HCT116 (cell line): Measurements from ENCODE around the gene DMAC2. TPM values are rescaled to one million over a fixed set of nuclear protein-coding genes. Genes with fewer than 3 reads are reported as not detected.

Experiments
- ATAC-seq: fragments of 200-7000 bp; cut with Tn5 transposase; 2 replicates; pipeline ENCODE4 v1.9.1; 2020; ENCODE audit warnings: mild to moderate bottlenecking, moderate library complexity
- BruUV-seq: library from RNA; stranded (reverse); fragments of 400-500 nt; replicated peaks from 2 replicates; lab custom pipeline; 2021; lab: Mats Ljungman, UMichigan
- CTCF ChIA-PET: fragments of 300-600 bp; sonication (Branson Sonifier 250); formaldehyde crosslinking; loops from one replicate; lab custom pipeline; 2021; ENCODE audit warnings: antibody characterized with exemption; lab: Charles Lee
- POLR2A ChIA-PET: fragments of 300-600, 350-600 bp; sonication (Branson Sonifier 250); formaldehyde crosslinking; loops from one replicate; lab custom pipeline; 2021; ENCODE audit warnings: antibody characterized with exemption; lab: Charles Lee
- RAD21 ChIA-PET, 2 experiments: fragments of 300-600 bp; sonication (Branson Sonifier 250); formaldehyde crosslinking; loops; one replicate each; lab custom pipeline; 2023; ENCODE audit warnings: low total read pairs in 2 of 2; ENCODE audit not compliant: uncharacterized antibody in 2 of 2, unreplicated experiment in 2 of 2, low non-redundant PET in 1 of 2; lab: Charles Lee
- DNase-seq: peaks from one replicate; pipeline ENCODE4 v3.0.0-alpha.2; 2010; ENCODE audit warnings: low read depth, low spot score
- H2AFZ ChIP-seq: fragments of 200-600 bp; shearing (Covaris generic), sonication (generic); 2 replicates; pipeline ENCODE4 v1.6.1; 2017; ENCODE audit warnings: low read depth, mixed run types, mixed read lengths, antibody characterized with exemption, low read length; ENCODE audit not compliant: poor library complexity, severe bottlenecking
- H3K27ac ChIP-seq: 2 replicates; pipeline ENCODE4 v1.5.1; 2012; ENCODE audit warnings: low read depth, low read length
- H3K27me3 ChIP-seq: fragments of 200-600 bp; sonication (generic); 2 replicates; pipeline ENCODE4 v1.6.1; 2016; ENCODE audit warnings: mixed run types, low read length, mixed read lengths; ENCODE audit not compliant: insufficient read depth
- H3K36me3 ChIP-seq, 2 experiments: fragments of 200-500 bp in 1 of 2; fragments of 200-600 bp in 1 of 2; sonication (Bioruptor generic) in 1 of 2; sonication (generic) in 1 of 2; 2 replicates each; pipeline versions ENCODE4 v1.5.1 to v1.6.1; 2014 to 2016; ENCODE audit warnings: low read length in 2 of 2, inconsistent platforms in 1 of 2, mixed read lengths in 1 of 2, mixed run types in 1 of 2; ENCODE audit not compliant: insufficient read depth in 2 of 2, control insufficient read depth in 1 of 2
- H3K4me1 ChIP-seq, 2 experiments: fragments of 200-600 bp in 1 of 2; sonication (generic) in 1 of 2; 2 replicates each; pipeline versions ENCODE4 v1.5.1 to v1.6.1; 2012 to 2017; ENCODE audit warnings: low read length in 2 of 2, inconsistent platforms in 1 of 2, mild to moderate bottlenecking in 1 of 2, mixed read lengths in 1 of 2, mixed run types in 1 of 2, moderate library complexity in 1 of 2; ENCODE audit not compliant: insufficient read depth in 2 of 2, control insufficient read depth in 1 of 2
- H3K4me2 ChIP-seq: fragments of 200-600 bp; sonication (generic); 2 replicates; pipeline ENCODE4 v1.6.1; 2017; ENCODE audit warnings: mixed run types, low read length, mixed read lengths
- H3K4me3 ChIP-seq, 2 experiments: fragments of 200-600 bp in 1 of 2; sonication (generic) in 1 of 2; replicated peaks in 1 of 2; 2 replicates each; pipeline ENCODE4 v1.5.1; 2011 to 2016; ENCODE audit warnings: low read length in 2 of 2, control low read depth in 1 of 2, low read depth in 1 of 2, mild to moderate bottlenecking in 1 of 2, mixed read lengths in 1 of 2, mixed run types in 1 of 2
- H3K79me2 ChIP-seq: fragments of 200-600 bp; sonication (generic); 2 replicates; pipeline ENCODE4 v1.6.1; 2017; ENCODE audit warnings: mild to moderate bottlenecking, mixed run types, low read length, moderate library complexity, mixed read lengths; ENCODE audit not compliant: insufficient read depth
- H3K9ac ChIP-seq: fragments of 200-600 bp; sonication (generic); 2 replicates; pipeline ENCODE4 v1.6.1; 2016; ENCODE audit warnings: low read length, mixed read lengths
- H3K9me2 ChIP-seq: fragments of 200-600 bp; sonication (generic), shearing (Covaris generic); 2 replicates; pipeline ENCODE4 v1.6.1; 2017; ENCODE audit warnings: mixed run types, mild to moderate bottlenecking, moderate library complexity; ENCODE audit not compliant: insufficient read depth
- H3K9me3 ChIP-seq, 2 experiments: fragments of 200-500 bp in 1 of 2; fragments of 200-600 bp in 1 of 2; sonication (Bioruptor generic) in 1 of 2; sonication (generic) in 1 of 2; 2 replicates each; pipeline ENCODE4 v1.6.1; 2014 to 2017; ENCODE audit warnings: low read length in 2 of 2, mixed read lengths in 2 of 2, inconsistent platforms in 1 of 2, low read depth in 1 of 2, mild to moderate bottlenecking in 1 of 2, mixed run types in 1 of 2, moderate library complexity in 1 of 2; ENCODE audit not compliant: control insufficient read depth in 1 of 2, insufficient read depth in 1 of 2
- H4K20me1 ChIP-seq: fragments of 200-600 bp; sonication (generic), shearing (Covaris generic); 2 replicates; pipeline ENCODE4 v1.6.1; 2017; ENCODE audit warnings: mixed run types, mild to moderate bottlenecking, moderate library complexity; ENCODE audit not compliant: insufficient read depth
- EGR1 ChIP-seq: IDR thresholded peaks from 2 replicates; pipeline ENCODE4 v1.6.1; 2012; ENCODE audit warnings: low read depth
- ELF1 ChIP-seq: IDR thresholded peaks from 2 replicates; pipeline ENCODE4 v1.6.1; 2012; ENCODE audit warnings: low read depth, borderline replicate concordance
- EZH2 ChIP-seq: fragments of 200-600 bp; sonication (generic); IDR thresholded peaks from 2 replicates; pipeline ENCODE4 v1.6.1; 2017; ENCODE audit warnings: antibody characterized with exemption, mixed run types
- FOSL1 ChIP-seq: IDR thresholded peaks from 2 replicates; pipeline ENCODE4 v1.6.1; 2012; ENCODE audit warnings: low read depth
- JUND ChIP-seq: IDR thresholded peaks from 2 replicates; pipeline ENCODE4 v1.6.1; 2012
- POLR2A ChIP-seq: IDR thresholded peaks from 2 replicates; pipeline ENCODE4 v1.7.0; 2011; ENCODE audit warnings: borderline replicate concordance; ENCODE audit not compliant: insufficient read depth, insufficient read length; ENCODE audit errors: extremely low read depth
- RAD21 ChIP-seq: IDR thresholded peaks from 2 replicates; pipeline ENCODE4 v1.6.1; 2012; ENCODE audit warnings: low read depth, mild to moderate bottlenecking
- SIN3A ChIP-seq: IDR thresholded peaks from 2 replicates; pipeline ENCODE4 v1.6.1; 2012; ENCODE audit warnings: low read depth
- TCF7L2 ChIP-seq: IDR thresholded peaks from 2 replicates; pipeline ENCODE4 v1.7.0; 2011; ENCODE audit warnings: borderline replicate concordance, inconsistent platforms; ENCODE audit not compliant: insufficient read depth, insufficient read length; ENCODE audit errors: extremely low read depth
- ZFX ChIP-seq: fragments of 450-650 bp; IDR thresholded peaks from 2 replicates; pipeline ENCODE4 v1.6.1; 2017
- ZNF274 ChIP-seq: fragments of 200-500 bp; sonication (Bioruptor generic); IDR thresholded peaks from 2 replicates; pipeline ENCODE4 v1.6.1; 2014; ENCODE audit warnings: mild to moderate bottlenecking, low read depth, low read length, inconsistent platforms
- intact Hi-C: fragments of 100-400 bp; cut with micrococcal nuclease; formaldehyde crosslinking; loops from 2 replicates; pipeline ENCODE4 v1.10.0; 2022
- total RNA-seq: library from RNA; stranded (reverse); gene quantifications from one replicate; pipeline ENCODE4 v1.2.1, GENCODE V29; 2021; ENCODE audit not compliant: unreplicated experiment
- TF ChIP-seq, protein P1 (sequence below): IDR thresholded peaks from 2 replicates; pipeline ENCODE4 v1.6.1; 2012
- TF ChIP-seq, protein P2 (sequence below): IDR thresholded peaks from 2 replicates; pipeline ENCODE4 v1.6.1; 2012
- TF ChIP-seq, protein P3 (sequence below): IDR thresholded peaks from 2 replicates; pipeline ENCODE4 v1.6.1; 2011; ENCODE audit warnings: mild to moderate bottlenecking, low read length, moderate library complexity; ENCODE audit not compliant: insufficient replicate concordance; ENCODE audit errors: extremely low read depth

Gene DMAC2
- total RNA-seq, 1 experiment from 2014 or later, result 65.6 TPM

DNA sequence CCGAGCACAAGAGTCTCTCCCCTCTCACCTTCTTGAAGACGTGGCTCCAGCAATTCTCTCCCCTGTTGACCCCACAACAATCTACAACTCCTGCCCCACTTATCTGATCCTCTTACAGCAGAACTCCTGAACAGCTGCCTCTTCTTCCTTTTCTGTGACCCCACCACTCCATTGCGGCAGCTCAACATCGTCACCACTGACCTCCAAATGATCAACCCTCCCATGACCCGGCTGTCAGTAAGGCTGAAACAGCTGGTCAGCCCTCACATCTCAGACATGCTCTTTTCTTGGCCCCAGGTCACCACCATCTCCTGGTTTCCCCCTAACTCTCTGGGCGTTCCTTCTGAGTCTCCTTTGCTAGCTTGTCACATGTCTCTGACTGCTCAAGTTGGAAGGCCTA, 44.4 kb downstream of the DMAC2 start:
- POLR2A ChIA-PET, result no interaction called here
- RAD21 ChIA-PET, result no interaction called here
- no peak overlapping the region for H3K9ac ChIP-seq

DNA sequence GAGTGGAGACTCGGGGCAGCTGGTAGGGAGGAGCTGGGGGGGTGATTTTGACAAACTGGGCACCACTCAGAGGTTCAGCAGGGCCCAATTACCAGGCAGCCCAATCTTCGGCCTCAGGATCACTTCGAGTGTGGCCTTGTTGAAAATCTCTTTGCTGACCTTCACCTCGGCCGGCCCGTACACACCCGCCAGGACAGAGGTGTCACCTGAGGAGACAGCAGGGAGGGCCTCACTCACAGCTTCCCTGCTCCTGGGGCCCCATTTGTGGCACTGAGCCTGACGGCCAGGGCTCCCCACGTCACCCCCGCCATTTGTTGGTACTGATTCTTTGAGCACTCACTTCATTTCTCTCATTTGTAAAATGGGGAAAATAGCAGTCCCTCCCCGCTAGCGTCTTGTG, 46.9 kb downstream of the DMAC2 start:
- no TSS peak for BruUV-seq
- H3K9ac ChIP-seq, result no peak overlapping the region
- ChIA-PET RAD21 (no interaction called here), POLR2A (no interaction called here), CTCF (no interaction called here)
- H3K9me2 ChIP-seq, result no peaks in the 10 kb centered on the region
- ATAC-seq (no peak), DNase-seq (no peak)
- H3K4me2 ChIP-seq, result no peak overlapping the region
- H3K4me1 ChIP-seq, result peaks cover 2 to 11% of the 10 kb centered on the region in 2 experiments; a peak in 1 of 4 replicates
- H3K4me3 ChIP-seq, result no peak overlapping the region
- no peaks in the 10 kb centered on the region for H3K9me3 ChIP-seq
- peaks cover 23% of the 10 kb centered on the region for H3K79me2 ChIP-seq
- H3K36me3 ChIP-seq, result peaks cover 10 to 17% of the 10 kb centered on the region in 2 experiments; a peak in 3 of 4 replicates
- H3K27ac ChIP-seq, result no peak overlapping the region
- H2AFZ ChIP-seq, result no peak overlapping the region
- H3K27me3 ChIP-seq, result no peaks in the 10 kb centered on the region
- intact Hi-C loops, result no loop called here
- no peaks in the 10 kb centered on the region for H4K20me1 ChIP-seq
- TF ChIP-seq TCF7L2, result no peak
- TF ChIP-seq, protein P1, sequence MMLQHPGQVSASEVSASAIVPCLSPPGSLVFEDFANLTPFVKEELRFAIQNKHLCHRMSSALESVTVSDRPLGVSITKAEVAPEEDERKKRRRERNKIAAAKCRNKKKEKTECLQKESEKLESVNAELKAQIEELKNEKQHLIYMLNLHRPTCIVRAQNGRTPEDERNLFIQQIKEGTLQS, result no peak
- TF ChIP-seq EGR1, result no peak
- no peak for TF ChIP-seq FOSL1
- TF ChIP-seq, protein P2, sequence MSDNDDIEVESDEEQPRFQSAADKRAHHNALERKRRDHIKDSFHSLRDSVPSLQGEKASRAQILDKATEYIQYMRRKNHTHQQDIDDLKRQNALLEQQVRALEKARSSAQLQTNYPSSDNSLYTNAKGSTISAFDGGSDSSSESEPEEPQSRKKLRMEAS, result no peak
- TF ChIP-seq, protein P3, sequence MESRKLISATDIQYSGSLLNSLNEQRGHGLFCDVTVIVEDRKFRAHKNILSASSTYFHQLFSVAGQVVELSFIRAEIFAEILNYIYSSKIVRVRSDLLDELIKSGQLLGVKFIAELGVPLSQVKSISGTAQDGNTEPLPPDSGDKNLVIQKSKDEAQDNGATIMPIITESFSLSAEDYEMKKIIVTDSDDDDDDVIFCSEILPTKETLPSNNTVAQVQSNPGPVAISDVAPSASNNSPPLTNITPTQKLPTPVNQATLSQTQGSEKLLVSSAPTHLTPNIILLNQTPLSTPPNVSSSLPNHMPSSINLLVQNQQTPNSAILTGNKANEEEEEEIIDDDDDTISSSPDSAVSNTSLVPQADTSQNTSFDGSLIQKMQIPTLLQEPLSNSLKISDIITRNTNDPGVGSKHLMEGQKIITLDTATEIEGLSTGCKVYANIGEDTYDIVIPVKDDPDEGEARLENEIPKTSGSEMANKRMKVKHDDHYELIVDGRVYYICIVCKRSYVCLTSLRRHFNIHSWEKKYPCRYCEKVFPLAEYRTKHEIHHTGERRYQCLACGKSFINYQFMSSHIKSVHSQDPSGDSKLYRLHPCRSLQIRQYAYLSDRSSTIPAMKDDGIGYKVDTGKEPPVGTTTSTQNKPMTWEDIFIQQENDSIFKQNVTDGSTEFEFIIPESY, result no peak
- TF ChIP-seq SIN3A, result no peak
- TF ChIP-seq ZFX, result no peak
- TF ChIP-seq RAD21, result no peak

More for the DNA sequence above, 44.4 kb downstream of the DMAC2 start:
- no peaks in the 10 kb centered on the region for H4K20me1 ChIP-seq
- H3K4me2 ChIP-seq, result peak overlapping the region; percentile 83; the same call in 1 of the 2 replicates
- no peaks in the 10 kb centered on the region for H3K27me3 ChIP-seq
- H3K36me3 ChIP-seq, result peaks cover 3 to 14% of the 10 kb centered on the region in 2 experiments; a peak in 3 of 4 replicates
- peaks cover 42% of the 10 kb centered on the region for H3K79me2 ChIP-seq
- TF ChIP-seq POLR2A (no peak), ZFX (no peak), SIN3A (no peak), ELF1 (no peak), EZH2 (no peak), JUND (no peak), ZNF274 (no peak), FOSL1 (no peak), RAD21 (no peak)
- TF ChIP-seq, protein P2, result no peak
- TF ChIP-seq, protein P3, result no peak
- BruUV-seq, result no TSS peak
- no peak for DNase-seq
- no peaks in the 10 kb centered on the region for H3K9me3 ChIP-seq
- peaks cover 12 to 21% of the 10 kb centered on the region in 2 experiments for H3K4me1 ChIP-seq
- H3K27ac ChIP-seq, result no peak overlapping the region
- intact Hi-C loops, result no loop called here
- no peak overlapping the region for H3K4me3 ChIP-seq
- CTCF ChIA-PET, result no interaction called here
- H2AFZ ChIP-seq, result no peak overlapping the region
- ATAC-seq, result no peak
- no peaks in the 10 kb centered on the region for H3K9me2 ChIP-seq
